ENCODE data around the gene BTBD18. TPM values are rescaled to one million over a fixed set of nuclear protein-coding genes. Genes with fewer than 3 reads are reported as not detected.
A peak's percentile ranks its signal among the peaks of the same experiment; 100 is the strongest.

Gene BTBD18
- total and polyA plus RNA-seq, 2 donors (not counting 1 experiment from before 2014, with no cell fraction given): not detected

- Histone ChIP-seq H3K9ac (ENCODE audit: insufficient read depth, low read length) (no peak overlapping the region), H2AFZ (ENCODE audit: low read length) (no peak overlapping the region), H3K27me3 (ENCODE audit: control insufficient read depth, insufficient read depth, low read length) (no peaks in the 10 kb centered on the region), H3K36me3 (ENCODE audit: control insufficient read depth, insufficient read depth, low read length) (no peaks in the 10 kb centered on the region), H3K4me1 (ENCODE audit: control insufficient read depth, extremely low read depth, insufficient read depth, low read length) (peaks cover 4% of the 10 kb centered on the region), H3K4me3 (replicated peaks in 1 of 4; ENCODE audit: control extremely low read depth in 1 of 4, insufficient read depth in 1 of 4, low read depth in 3 of 4, low read length in 4 of 4) (peak overlapping the region; percentile 75 to 99 (median 84)), H3K79me2 (ENCODE audit: control insufficient read depth, insufficient read depth, low read length) (peaks cover 66% of the 10 kb centered on the region), H3K27ac (ENCODE audit: insufficient read depth, low read length) (peak overlapping the region; percentile 6), H4K20me1 (ENCODE audit: control insufficient read depth, extremely low read depth, insufficient read depth, low read length) (peaks cover 5% of the 10 kb centered on the region), H3K9me3 (ENCODE audit: control insufficient read depth, insufficient read depth, low read depth, low read length) (no peaks in the 10 kb centered on the region), H3K4me2 (ENCODE audit: extremely low read depth, insufficient read depth, low read length) (peak overlapping the region; percentile 59)
- DNase-seq (ENCODE audit: low read depth in 2 of 2): peak; percentile 45 to 54
- no peak for TF ChIP-seq EZH2 (IDR thresholded peaks at IDR 0.05; ENCODE audit: low read length, missing control alignments)
- TF ChIP-seq, protein P1, sequence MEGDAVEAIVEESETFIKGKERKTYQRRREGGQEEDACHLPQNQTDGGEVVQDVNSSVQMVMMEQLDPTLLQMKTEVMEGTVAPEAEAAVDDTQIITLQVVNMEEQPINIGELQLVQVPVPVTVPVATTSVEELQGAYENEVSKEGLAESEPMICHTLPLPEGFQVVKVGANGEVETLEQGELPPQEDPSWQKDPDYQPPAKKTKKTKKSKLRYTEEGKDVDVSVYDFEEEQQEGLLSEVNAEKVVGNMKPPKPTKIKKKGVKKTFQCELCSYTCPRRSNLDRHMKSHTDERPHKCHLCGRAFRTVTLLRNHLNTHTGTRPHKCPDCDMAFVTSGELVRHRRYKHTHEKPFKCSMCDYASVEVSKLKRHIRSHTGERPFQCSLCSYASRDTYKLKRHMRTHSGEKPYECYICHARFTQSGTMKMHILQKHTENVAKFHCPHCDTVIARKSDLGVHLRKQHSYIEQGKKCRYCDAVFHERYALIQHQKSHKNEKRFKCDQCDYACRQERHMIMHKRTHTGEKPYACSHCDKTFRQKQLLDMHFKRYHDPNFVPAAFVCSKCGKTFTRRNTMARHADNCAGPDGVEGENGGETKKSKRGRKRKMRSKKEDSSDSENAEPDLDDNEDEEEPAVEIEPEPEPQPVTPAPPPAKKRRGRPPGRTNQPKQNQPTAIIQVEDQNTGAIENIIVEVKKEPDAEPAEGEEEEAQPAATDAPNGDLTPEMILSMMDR (conservative IDR thresholded peaks at IDR 0.05 in 1 of 2, IDR thresholded peaks at IDR 0.05 in 1 of 2; ENCODE audit: low read depth in 1 of 2, low read length in 2 of 2): peak; percentile 35 to 53
These were observed 11.9 kb upstream of the BTBD18 start for GRCh38 chr11:57763568-57763967.

DNA sequence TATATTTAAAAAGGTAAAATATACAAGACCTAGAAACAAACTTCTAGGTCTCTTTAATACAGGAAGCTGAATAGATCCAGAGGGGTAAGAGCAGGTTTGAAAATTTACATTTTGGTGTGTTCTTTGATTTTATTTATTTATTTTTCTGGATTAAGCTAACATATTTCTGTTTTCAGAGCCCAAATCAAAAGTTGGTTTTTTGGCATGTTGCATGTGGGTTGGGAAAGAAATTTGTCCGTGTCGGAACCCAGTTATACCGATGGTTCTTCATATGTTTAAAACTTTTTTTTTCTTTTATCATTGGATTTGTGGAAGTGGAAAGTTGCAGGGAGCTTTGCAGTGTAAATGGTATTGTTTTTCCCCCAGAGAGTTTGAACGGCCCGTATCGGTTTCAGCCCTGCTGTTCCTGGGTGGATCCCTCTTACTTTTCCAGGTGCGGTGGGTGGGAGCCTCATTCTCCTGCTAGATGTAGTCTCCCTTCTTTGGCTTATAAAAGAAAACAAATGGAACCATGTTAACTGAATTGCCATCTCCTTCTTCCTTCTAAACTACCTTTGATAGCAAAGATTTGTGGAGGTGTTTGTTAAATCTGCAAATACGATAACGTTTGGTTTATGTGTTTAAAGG lies 10.7 kb upstream of the BTBD18 start:
- Histone ChIP-seq H3K9me3 (ENCODE audit: control insufficient read depth, insufficient read depth, low read depth, low read length) (no peaks in the 10 kb centered on the region), H4K20me1 (ENCODE audit: control insufficient read depth, extremely low read depth, insufficient read depth, low read length) (peaks cover 5% of the 10 kb centered on the region), H3K27me3 (ENCODE audit: control insufficient read depth, insufficient read depth, low read length) (no peaks in the 10 kb centered on the region), H3K4me2 (ENCODE audit: extremely low read depth, insufficient read depth, low read length) (no peak overlapping the region), H3K4me3 (replicated peaks in 1 of 4; ENCODE audit: control extremely low read depth in 1 of 4, insufficient read depth in 1 of 4, low read depth in 3 of 4, low read length in 4 of 4) (peak overlapping the region; percentile 75 to 99 (median 84)), H3K9ac (ENCODE audit: insufficient read depth, low read length) (peak overlapping the region; percentile 80), H3K4me1 (ENCODE audit: control insufficient read depth, extremely low read depth, insufficient read depth, low read length) (peaks cover 4% of the 10 kb centered on the region), H3K36me3 (ENCODE audit: control insufficient read depth, insufficient read depth, low read length) (no peaks in the 10 kb centered on the region), H3K79me2 (ENCODE audit: control insufficient read depth, insufficient read depth, low read length) (peaks cover 55% of the 10 kb centered on the region), H3K27ac (ENCODE audit: insufficient read depth, low read length) (peak overlapping the region; percentile 92), H2AFZ (ENCODE audit: low read length) (no peak overlapping the region)
- DNase-seq (ENCODE audit: low read depth in 2 of 2): no peak
- no peak for TF ChIP-seq EZH2 (IDR thresholded peaks at IDR 0.05; ENCODE audit: low read length, missing control alignments)
- TF ChIP-seq, protein P1 (conservative IDR thresholded peaks at IDR 0.05 in 1 of 2, IDR thresholded peaks at IDR 0.05 in 1 of 2; ENCODE audit: low read depth in 1 of 2, low read length in 2 of 2): no peak

GRCh38 chr11:57761301-57762234 lies 9.9 kb upstream of the BTBD18 start, which contains the start of gene CTNND1:
Gene CTNND1, plus strand, starts transcription at chr11:57761802. Its CDS starts 29,677 bp downstream, at chr11:57791479.
- Histone ChIP-seq H3K4me2 (ENCODE audit: extremely low read depth, insufficient read depth, low read length) (peak within 1 kb of the TSS; percentile 89), H3K9ac (ENCODE audit: insufficient read depth, low read length) (peak within 1 kb of the TSS; percentile 80), H3K4me3 (replicated peaks in 1 of 4; ENCODE audit: control extremely low read depth in 1 of 4, insufficient read depth in 1 of 4, low read depth in 3 of 4, low read length in 4 of 4) (peak within 1 kb of the TSS; percentile 75 to 99 (median 84)), H3K9me3 (ENCODE audit: control insufficient read depth, insufficient read depth, low read depth, low read length) (no peaks in the 10 kb centered on the region), H4K20me1 (ENCODE audit: control insufficient read depth, extremely low read depth, insufficient read depth, low read length) (peaks cover 5% of the 10 kb centered on the region), H2AFZ (ENCODE audit: low read length) (peak within 1 kb of the TSS; percentile 95), H3K27me3 (ENCODE audit: control insufficient read depth, insufficient read depth, low read length) (no peaks in the 10 kb centered on the region), H3K27ac (ENCODE audit: insufficient read depth, low read length) (peak within 1 kb of the TSS; percentile 92), H3K4me1 (ENCODE audit: control insufficient read depth, extremely low read depth, insufficient read depth, low read length) (peaks cover 4% of the 10 kb centered on the region), H3K36me3 (ENCODE audit: control insufficient read depth, insufficient read depth, low read length) (no peaks in the 10 kb centered on the region), H3K79me2 (ENCODE audit: control insufficient read depth, insufficient read depth, low read length) (peaks cover 48% of the 10 kb centered on the region)
- peak; percentile 97 to 99 for DNase-seq (ENCODE audit: low read depth in 2 of 2)
- no peak for TF ChIP-seq EZH2 (IDR thresholded peaks at IDR 0.05; ENCODE audit: low read length, missing control alignments)
- TF ChIP-seq, protein P1 (conservative IDR thresholded peaks at IDR 0.05 in 1 of 2, IDR thresholded peaks at IDR 0.05 in 1 of 2; ENCODE audit: low read depth in 1 of 2, low read length in 2 of 2): no peak

Measured in fibroblast of lung (primary cell).